GM21528 (cell line): Measurements from ENCODE around the gene GBX1.

Experiments used
- ATAC-seq: cut with Tn5 transposase; IDR thresholded peaks from one replicate; pipeline ENCODE4 v1.9.1; 2021; ENCODE audit warnings: mild to moderate bottlenecking, moderate library complexity; ENCODE audit not compliant: unreplicated experiment, low FRiP score

Gene GBX1

DNA sequence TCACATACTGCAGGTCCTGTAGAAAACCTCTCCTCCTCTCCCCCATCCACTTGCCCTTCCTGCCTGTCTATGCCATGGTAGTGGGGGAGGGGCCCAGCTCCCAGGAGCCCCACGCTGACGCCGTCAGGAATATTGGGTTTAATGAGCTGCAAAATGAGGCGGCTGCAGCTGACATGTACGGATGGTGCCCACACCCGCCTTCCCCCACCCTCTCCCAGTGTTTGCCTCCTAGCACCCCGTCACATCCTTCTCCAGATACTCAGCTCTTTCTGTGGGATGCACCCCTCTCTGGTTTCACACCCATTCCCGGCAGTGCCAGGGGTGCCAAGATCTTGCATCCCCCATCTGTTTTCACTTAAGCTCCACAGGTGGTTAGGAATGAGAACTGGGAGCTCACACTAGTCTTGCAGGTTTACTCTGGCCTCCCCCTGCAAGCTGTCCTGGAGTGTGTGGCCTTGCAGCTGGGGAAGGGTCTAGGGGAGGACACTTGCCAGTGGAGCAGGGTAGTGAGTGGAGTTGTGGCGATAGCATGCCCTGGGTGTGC is 26.1 kb downstream of the GBX1 start:
- ATAC-seq = no peak

DNA sequence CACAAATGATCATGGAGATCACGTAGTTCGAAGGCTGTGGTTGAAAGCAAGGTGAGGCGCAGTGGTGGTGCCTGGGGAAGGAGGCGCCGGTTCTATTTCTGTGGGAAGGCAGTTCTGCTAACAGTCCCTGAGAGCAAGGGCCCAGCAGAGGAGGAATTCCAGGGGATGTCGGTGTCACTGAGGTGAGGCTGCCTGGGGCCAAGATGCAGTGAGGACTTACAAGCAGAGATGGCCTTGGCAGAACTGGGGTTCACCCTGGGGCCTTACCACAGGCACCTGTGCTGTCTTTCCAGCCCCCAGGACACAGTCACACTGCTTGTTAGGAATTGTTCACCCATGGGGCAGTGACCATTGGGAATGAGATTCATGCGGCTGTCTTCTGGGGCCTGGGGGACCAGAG is 26.7 kb downstream of the GBX1 start:
- no peak for ATAC-seq

DNA sequence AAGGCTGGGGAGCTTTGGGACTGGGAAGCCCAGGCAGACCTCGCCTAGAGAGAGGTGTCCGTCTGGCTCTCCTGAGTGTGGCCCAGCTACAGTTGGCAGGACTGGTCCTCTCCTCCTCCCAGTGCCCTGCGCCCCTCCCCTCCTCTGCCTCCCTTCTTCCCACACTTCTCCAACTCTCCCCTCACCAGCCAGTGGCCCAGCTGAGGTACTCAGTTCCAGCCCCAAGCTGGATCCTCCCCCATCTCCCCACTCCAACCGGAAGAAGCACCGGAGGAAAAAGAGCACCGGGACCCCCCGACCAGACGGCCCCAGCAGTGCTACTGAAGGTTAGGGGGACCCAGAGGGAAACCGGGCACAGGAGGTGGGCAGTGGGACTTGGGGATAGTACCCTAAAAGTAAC is 27.7 kb downstream of the GBX1 start:
- no peak for ATAC-seq

DNA sequence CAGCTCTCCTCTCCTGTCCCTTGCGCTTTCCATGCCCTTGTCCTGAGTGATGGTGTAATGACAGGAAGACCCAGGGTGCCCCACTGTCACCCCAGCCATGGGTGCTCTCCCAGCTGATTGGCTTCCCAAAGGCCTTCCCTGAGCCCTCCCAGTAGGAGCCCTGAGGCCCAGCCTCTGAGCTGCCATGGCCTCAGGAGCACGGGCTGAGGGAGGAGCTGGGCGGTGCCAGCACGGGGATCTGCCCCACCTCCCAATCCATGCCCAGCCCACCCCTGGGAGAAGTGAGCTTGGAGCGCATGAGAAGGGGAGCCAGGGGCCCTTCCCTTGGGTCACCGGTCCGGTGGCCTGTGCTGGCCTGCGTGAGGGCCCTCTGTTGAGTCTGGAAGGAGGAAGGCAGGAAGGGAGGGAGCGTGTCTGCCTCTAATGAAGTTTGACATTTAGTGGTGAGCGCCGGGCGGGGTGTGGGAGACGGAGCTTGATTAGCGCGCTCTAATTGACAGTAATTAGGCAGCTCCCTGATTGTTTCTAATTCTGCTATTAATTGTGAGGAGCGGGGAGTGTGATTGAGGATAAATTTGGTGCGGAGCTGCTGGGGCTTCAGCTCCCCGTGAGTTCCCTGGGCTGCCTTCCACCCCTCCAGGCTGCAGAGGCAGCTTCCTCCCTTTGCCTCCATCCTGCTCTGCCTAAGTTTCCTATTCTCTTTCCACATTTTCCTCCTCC is 28.3 kb downstream of the GBX1 start:
- no peak for ATAC-seq

DNA sequence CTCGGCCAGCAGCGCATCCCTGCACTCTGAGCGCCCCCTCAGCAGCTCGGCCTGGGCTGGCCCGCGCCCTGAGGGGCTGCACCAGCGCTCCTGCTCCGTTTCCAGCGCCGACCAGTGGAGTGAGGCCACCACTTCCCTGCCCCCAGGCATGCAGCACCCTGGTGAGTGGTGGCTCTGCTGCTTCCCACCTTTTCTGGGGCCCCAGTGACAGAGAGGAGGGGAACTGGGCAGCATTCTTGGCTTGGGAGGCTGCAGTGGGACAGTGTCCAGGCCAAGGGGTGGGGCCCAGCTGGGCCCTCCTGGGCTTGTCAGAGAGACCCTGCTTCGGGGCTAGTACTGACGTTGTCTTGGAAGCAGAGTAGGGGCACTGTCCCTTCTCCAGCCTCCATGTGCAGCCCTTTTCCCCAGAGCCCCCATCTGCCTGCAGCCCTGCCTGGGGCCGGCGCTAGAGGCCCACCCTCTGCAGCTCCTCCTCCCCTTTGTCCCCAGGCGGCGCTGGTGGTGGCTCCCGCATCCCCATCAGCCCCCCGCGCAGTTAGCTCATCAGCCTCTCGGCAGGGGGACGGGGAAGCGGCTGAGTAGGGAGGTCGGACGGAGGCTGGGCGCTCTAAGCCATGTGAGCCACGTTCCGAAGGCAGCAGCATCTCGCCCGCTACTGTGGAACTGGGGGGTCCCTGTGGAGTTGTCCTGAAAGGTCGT is 29.2 kb downstream of the GBX1 start:
- no peak for ATAC-seq

DNA sequence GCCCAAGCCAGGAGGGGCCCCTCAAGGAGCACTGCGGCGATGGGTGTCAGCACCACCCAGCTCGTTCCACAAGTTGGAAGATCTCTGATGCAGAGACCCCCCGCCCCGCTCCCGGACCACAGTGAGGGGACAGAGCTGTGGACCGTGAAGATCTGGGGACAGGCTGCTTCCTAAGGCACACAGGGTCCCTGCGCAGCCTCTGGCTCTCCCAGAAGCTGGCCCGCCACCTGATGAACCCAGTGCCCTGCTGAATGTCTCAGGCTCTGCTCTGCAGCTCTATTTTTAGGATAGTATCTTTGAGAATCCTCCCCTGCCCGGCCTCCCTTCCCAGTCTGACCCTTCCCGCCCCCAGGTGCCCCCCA is 29.7 kb downstream of the GBX1 start:
- ATAC-seq = no peak

DNA sequence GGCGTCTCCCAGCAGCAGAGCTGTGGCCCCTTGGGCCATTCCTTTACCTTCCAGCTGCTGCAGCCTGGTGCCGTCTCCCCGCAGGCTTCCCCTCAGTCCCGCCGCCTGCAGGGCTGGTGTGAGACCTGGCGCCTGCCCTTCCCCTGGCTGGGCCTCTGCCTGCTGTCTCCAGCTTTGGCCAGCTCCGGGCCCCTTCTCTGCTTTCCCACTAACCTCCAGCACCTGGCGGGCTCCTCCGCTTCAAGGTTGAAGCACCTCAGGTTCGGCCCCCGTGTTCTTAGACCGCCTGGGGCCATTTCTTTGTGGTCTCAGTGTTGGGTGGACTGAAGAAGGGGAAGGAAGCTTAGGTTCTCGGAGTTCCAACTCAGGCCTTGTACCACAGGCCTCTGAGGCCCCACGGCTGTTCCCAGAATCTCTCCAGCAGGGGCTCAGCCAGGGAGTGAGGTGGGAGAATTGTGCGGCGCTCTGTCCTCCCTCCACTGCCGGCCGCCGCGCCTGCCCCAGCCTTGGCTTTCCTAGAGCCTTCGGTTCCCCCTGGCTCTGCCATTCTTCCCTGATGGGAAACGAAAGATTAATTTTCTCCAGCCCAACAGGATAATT is 30.3 kb downstream of the GBX1 start:
- no peak for ATAC-seq

DNA sequence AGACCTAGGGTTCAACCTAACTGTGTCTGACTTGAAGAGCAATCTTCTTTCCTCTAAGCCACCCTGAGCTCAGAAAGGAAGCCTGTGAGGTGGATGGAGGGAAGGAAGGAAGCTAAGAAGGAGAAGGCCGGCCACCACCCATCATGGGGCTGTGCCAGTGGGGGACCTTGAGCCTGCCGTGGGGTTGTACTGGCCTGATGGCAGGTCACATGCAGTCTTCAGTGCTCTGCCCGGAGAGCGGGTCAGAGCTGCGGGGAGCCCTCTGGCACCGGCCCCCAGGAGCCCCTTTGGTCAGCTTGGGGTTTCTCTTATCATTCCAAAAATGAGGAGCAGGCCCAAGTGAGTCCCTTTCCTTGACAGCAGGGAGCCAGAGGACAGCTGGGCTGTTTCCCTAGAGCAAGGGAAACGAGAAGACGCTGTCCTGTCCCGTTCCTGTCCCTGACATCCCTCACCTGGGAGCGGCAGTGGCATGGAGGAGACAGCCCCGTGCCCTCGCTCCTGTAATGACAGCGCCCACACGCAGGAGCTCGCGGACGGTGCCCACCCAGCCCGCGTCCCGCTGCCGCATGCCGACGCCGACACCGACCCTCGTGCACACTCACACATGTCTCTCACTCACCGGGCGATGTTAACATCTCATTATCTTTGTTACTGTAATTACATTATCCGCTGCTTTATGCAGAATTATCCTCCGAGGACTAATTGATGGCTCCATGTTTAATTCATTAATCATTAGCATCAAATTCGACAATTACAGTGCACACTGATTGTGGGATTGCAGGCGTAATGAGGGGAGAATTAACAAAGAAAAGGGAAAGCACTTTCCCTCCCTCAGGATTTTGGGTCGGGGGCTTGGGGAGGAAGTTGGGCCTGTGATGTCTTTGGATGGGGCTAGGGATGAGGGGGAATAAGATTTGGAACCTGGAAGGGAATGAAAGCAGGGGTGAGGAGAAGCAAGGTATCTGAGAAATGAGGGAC is 31.3 kb downstream of the GBX1 start:
- no peak for ATAC-seq

DNA sequence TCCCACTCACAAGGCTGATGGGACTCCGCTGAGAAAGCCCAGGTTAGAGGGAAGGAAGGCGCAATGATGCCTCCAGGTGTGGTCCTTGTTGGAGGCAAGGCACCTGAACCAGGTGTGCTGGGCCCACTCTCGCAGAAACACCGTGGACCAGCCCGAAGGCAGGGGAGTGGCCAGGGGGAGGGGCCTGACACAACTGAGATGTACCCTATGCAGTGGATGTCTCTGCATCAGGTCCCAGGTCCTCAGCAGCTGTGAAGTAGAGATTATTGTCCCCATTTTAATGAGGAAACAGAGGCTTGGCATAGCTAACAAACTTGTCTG is 32.0 kb downstream of the GBX1 start:
- ATAC-seq = no peak

DNA sequence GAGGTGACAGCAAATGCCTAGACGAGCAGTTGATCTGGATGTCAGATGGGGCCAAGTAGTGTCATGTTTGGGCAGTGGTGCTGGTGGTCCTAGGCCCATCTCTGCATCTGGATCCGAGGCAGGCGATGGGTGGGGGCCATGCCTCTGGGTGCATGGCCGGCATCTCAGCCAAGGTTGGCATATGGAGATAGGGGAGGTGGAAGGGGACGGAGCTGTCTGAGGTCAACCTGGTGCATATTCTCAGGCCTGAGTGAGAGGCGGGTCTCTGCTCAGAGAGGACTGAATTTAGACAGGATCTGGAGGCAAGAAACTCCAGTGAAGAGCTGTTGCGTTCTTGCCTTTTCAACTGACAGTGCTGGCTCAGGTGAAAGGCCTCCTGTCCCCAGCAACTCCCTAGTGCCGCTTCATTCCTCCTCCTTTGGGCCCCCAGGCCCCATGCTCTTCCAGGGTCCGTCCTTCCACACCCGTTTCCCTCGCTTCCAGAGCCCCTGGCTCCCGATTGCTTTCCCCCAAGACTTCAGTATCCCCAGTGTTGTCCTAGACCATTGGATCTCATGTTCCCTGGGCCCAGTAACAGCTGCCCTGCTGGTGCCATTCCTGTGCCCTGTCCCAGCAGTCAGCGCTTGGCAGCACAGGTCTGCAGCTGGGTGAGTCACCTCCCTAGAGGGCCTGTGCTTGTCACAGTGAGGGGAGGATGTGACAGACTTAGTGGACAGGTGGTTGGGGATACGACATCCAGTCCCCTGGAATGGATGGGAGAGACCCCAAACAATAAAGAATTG is 32.6 kb downstream of the GBX1 start:
- ATAC-seq = no peak

DNA sequence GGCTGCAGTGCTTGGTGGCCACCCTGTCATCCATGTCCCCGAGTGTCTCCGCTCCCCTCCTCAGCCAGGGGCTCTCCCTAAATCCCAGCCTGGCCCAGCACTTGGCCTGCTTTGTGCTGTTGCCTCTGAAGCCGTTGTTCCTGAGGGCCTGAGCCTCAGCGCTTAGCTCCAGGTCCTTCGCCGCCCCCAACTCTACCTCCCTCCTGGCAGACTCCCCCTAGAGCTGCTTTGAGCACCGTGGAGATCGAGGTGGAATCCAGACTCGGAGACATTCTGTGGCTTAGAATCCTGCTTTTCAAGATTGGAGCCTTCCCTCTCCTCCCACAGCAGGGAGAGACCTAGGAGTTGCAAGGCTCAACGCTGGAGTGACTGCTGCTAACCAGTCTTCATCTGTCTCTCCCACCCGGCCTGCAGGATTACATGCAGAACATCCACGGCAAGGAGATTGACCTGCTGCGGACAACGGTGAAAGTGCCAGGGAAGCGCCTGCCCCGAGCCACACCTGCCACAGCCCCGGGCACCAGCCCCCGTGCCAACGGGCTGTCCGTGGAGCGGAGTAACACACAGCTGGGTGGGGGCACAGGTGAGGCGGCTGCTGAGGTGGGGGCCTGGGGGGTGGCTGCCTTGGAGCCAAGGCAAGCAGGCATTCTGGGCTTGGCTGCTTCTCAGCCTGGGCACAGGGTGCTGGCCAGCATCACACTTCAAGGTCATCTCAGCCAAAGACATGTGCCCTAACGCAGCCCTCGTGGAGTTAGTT is 33.3 kb downstream of the GBX1 start:
- ATAC-seq = no peak

DNA sequence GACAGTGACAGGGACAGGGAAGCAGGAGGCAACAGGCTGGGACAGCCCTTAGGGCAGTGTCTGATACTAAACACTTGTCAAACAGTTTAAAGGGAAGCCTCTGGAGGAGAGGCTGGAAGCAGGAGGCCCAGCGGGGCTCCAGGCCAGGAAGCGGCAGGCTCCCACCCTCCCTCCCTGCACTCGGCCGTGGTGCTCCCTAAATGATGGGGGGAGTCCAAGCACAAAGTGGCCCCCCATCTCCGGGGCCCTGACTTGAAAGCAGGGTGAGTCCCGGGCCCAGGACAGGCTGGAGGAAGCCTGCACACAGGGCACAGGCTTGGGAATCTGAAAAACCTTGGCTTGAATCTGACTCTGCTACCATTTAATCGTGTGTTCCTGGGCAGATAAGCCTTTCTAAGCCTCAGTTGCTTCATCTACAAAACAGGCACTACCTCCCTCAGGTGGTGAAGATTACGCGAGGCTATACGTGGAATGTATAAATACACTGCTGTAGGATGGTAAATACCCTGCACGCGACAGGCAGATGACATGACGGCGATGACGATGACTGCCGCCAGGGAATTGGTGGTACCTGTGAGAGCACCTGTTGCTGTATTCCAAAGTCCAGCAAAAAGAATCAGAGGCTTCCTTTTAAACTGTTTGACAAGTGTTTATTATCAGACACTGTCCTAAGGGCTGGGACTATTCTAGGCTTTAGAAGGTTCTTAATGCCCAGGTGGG is 34.1 kb downstream of the GBX1 start:
- no peak for ATAC-seq

DNA sequence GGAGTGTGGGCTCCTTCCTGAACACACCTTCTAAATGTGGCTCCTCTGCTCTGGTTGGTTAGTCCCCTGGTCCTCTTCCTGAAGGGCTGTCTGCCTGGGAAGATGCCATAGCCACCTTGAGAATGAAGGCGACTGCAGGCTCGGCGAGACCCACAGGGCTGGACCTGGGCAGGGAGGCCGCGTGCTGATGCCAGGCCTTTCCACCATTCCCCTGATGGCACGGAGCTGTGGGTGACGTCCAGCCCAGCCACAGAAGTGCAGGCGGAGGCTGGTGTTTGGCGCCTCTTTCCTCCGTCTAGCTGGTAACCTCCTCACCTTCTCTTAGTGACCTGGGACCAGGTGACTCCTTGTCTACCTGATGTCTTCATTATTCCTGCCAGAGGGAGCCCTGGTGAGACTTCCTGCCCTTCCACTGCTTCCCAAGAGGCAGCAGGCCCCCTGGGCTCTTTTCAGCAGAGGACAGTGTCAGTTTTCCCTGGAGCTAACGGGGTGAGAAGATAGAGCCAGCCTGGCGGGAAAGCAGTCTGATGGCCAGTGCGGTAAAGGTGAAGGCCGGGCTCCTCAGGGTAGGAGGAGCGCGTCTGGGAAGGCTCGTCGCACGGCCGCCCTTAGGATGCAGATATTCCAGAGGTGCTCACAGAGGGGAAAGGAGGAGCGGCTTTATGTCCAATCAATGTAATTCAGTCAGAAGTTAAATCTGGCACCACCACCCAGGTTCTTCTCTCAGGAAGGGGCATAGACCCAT is 34.9 kb downstream of the GBX1 start:
- ATAC-seq = no peak

DNA sequence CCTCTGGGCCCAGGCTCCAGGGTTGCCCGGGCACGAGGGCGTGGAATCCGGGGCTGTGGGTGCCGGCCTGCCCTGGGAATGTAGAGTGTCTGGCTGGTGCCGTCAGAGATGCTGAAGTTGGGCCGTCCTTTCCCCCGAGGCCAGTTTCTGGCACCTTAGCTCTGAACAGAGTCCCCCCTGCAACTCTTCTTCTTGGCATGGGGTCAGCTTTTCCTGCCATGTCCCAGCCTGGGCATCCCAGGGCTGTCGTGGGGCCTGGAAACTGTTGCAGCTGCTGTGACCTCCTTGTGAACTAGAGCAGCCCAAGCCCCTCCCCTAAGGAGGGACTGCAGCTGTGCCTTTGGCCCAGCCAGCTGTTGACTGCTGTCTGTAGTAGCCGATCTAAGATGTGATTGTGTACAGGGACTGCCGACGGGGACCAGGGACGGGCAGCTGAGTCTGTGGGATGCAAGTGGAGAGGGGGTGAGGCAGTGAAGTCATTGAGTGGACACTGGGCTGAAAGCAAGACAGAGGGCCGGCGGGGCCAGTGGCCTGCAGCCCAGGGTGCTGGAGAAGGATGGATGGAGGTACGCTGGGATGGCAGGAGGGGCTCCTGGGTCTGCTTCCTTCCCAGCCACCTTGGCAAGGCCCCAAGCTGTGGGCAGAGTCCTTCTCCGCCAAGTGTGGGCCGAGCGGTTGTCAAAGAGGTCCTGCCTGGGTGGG is 35.8 kb downstream of the GBX1 start:
- no peak for ATAC-seq

DNA sequence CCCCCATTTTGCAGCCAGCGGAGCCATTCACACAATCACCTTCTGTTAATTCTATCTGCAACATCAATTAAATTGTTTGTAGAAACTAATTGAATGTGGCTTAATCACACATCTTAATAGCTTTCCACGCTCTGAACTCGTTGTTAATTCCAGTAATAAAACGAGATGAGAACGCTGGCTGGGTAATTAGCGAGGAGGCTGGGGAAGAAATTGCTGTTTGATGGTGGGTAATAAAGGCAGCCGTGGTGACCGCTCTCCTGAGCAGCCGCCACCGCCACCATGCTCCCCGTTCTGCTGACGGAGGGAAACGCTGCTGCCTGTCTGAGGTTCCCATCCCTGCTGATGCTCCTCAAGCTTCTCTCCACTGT is 36.3 kb downstream of the GBX1 start:
- no peak for ATAC-seq

DNA sequence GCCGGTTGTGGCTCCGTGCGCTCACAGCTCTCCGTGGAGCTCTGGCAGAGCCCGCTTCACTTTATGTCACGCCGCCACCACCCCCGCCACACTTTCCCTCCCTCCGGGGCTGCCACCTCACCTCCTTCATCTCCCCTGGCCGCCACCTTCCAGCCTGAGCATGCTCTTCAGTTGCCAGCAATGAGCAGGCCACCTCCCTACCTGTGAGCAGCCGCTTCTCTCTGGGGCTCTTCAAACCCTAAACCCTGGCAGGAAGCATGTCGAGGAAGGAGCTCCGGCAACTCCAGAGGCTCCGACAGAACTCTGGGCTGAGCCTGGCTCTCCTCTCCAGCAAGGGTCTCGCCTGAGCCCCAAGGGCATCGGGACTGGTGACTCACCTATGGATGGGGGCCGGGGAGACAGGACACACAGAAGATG is 36.7 kb downstream of the GBX1 start:
- ATAC-seq = no peak

DNA sequence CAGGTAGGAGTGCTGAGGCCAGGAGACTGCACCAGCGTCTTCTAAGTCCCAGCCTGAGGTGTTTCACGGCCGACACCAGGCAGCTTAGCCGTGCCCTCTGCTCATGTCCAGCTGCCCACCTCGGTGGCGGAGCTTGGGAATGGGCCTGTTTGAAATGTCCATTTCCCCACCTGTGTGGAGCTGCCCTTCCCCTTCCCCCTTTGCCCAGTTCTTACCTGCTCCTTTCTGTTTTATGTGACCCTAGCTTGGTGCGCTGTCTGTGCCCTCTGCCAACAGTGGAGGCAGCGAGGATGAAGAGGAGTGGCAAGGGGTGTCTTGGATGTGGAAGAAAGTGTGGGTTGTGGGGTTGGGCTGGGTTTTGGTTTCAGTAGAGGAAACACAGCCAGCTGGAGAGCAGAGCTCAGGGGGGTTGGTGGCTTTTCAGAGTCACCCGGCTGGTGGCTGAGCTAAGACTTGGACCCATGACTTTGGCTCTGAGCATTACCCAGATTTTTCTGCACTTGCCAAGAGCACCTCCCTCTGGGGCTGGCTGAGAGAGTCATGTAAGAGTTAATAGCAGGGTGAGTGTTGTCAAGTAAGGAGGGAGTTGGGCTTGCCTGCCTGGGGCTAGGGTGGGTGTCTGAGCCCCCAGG is 37.4 kb downstream of the GBX1 start:
- ATAC-seq = no peak
